Measurements from ENCODE around the gene RPL36.
"Not testable (repeated sequence)": the region's sequence is repeated elsewhere in the genome, so short reads cannot be mapped to it uniquely, and the experiment has no call there.

The RPL36 gene

DNA sequence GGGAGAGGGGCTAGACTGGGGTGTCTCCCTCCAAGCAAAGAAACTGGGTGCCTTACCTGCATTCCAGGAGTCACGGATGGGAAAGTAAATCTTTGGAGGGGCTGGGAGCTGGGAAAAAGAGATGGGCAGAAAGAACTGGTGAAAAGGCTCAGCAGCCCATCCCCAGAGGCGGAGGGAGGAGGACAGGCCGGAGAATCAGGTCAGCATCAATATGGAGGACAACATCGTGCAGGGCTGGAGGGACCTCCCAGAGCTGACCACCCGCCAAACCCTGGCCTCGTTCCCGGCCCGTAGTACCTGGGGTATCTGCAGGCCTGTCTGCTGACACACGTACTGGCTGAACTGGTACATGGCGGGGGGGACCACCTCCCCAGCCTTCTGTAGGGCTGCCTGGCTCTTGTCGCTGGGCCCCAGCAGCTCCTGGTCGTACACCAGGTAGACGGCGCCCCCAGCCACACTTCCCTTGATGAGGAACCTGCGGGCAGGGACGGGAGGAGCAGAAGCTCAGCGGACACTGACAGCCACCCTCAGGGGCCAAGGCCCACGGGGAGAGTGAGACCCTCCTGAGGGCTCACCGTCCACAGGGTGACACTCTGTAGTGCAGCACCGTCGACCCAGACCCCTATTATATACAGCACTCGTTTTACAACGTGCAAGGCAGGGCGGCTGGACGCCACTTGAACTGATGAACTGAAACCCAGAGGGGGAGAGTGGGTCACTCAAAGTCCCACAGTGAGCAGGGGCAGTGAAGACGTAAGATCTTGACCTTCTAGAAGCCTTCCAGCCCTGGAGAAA lies 10.6 kb upstream of the RPL36 start:
- H3K4me3 Mint-ChIP-seq: peak overlapping the region; percentile 79
- DNase-seq (ENCODE audit: low spot score in 2 of 2) (no peak), ATAC-seq (ENCODE audit: low read depth) (no peak)
- peaks cover 26% of the 10 kb centered on the region for H3K4me1 Mint-ChIP-seq
- H3K27ac Mint-ChIP-seq: peak overlapping the region; percentile 96
- H3K27me3 Mint-ChIP-seq: no peaks in the 10 kb centered on the region
- peaks cover 3% of the 10 kb centered on the region for H3K9me3 Mint-ChIP-seq
- H3K36me3 Mint-ChIP-seq: no peaks in the 10 kb centered on the region

- Mint-ChIP-seq H3K36me3 (no peaks in the 10 kb centered on the region), H3K9me3 (peaks cover 3% of the 10 kb centered on the region), H3K4me1 (peaks cover 26% of the 10 kb centered on the region), H3K27ac (peak overlapping the region; percentile 96), H3K4me3 (peak overlapping the region; percentile 79), H3K27me3 (no peaks in the 10 kb centered on the region)
- DNase-seq (ENCODE audit: low spot score in 2 of 2) (no peak), ATAC-seq (ENCODE audit: low read depth) (no peak)
Measured at GRCh38 chr19:5680084-5680436, 10.0 kb upstream of the RPL36 start.

DNA sequence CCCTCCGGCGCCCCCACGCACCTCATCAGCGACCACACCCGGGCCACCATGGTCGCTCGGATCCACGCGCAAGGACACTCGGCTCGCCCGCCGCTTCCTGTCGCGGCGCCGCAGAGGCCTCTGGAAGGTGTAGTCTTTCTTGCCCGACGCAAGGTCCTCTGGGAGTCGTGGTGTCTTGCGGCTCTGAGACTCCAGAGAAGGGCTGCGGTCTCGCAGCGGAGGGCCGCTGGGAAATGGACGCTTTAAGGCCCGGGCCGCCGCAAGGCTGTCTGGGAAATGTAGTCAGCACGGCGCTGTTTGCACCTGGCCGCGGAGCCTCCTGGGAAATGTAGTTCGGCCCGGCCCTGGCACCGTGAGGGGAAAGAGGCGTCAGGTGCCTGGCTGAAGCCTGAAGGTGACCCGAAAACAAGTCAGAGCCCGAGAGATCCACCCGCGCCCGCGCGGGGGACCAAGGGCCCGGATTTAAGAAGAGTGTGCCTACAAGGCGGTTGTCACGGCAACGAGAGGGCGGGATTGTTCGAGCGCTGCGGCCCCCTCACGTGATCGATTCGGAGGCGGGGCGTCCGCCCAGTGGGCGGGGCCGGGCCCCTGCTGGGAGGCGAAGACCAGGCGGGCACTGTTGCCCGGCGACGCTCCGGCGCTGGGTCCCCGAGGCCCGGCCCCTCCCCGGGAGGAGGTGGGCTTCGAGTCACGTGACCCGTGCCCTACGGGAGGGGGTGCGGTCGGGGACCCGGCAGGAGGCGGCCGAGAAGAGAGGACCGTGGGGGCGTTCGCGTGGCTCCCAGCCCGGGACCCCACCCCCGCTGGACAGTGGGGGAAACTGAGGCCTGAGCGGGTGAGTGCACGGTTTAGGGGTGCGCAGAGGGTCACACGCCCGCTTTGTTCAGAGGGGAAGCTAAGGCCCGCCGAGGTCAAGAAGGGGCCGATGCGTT lies 9.4 kb upstream of the RPL36 start, which contains the start of the genes HSD11B1L and MICOS13:
HSD11B1L (plus strand) TSS at position 591 of the 932 bp plus-strand sequence. CDS start 3,806 bp downstream, outside the sequence.
MICOS13 (minus strand) TSS at position 80 of the 932 bp plus-strand sequence; CDS start at position 50, 30 bp downstream.
- H3K27ac Mint-ChIP-seq: peak within 1 kb of the TSS; percentile 96
- ATAC-seq (ENCODE audit: low read depth) (peak; percentile 90), DNase-seq (ENCODE audit: low spot score in 2 of 2) (peak; percentile 97 to 99)
- no peaks in the 10 kb centered on the region for H3K27me3 Mint-ChIP-seq
- peaks cover 3% of the 10 kb centered on the region for H3K9me3 Mint-ChIP-seq
- no peaks in the 10 kb centered on the region for H3K36me3 Mint-ChIP-seq
- H3K4me1 Mint-ChIP-seq: peaks cover 26% of the 10 kb centered on the region
- peak within 1 kb of the TSS; percentile 87 for H3K4me3 Mint-ChIP-seq

DNA sequence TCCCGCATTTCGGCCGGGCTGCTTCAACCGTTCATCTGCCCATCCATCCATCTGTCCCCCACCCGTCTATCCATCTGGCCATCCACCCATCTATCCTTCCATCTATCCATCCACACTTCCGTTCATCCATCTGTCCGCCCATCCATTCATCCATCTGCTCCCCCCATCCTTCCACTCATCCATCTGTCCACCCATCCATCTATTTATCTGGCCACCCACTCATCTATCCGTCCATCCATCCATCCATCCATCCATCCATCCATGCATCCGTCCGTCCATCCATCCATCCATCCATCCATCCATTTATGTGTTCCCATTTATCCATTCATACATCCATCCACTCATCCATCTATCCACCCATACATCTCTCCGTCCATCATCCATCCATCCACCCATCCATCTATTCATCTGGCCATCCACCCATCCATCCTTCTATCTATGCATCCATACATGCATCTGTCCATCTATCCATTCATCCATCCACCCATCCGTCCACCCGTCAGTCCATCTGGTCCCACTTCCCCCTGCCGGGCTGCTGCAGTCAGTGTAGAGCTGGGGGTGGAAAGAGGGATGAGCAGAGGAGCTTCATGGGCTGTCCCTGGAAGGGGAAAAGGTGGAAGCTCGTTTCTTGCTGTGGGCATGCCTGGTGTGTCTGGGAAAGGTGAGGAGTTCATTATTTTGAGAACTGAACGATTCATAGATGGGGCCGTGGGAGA lies 8.5 kb upstream of the RPL36 start:
- H3K27me3 Mint-ChIP-seq: no peaks in the 10 kb centered on the region
- ATAC-seq (ENCODE audit: low read depth): no peak
- no peaks in the 10 kb centered on the region for H3K36me3 Mint-ChIP-seq
- DNase-seq (ENCODE audit: low spot score in 2 of 2): no peak
- peak overlapping the region; percentile 87 for H3K4me3 Mint-ChIP-seq
- H3K4me1 Mint-ChIP-seq: peaks cover 26% of the 10 kb centered on the region
- H3K9me3 Mint-ChIP-seq: peaks cover 3% of the 10 kb centered on the region
- peak overlapping the region; percentile 93 for H3K27ac Mint-ChIP-seq

- H3K4me1 Mint-ChIP-seq: peaks cover 28% of the 10 kb centered on the region
- no peaks in the 10 kb centered on the region for H3K27me3 Mint-ChIP-seq
- ATAC-seq (ENCODE audit: low read depth) (no peak), DNase-seq (ENCODE audit: low spot score in 2 of 2) (no peak)
- H3K36me3 Mint-ChIP-seq: no peaks in the 10 kb centered on the region
- peaks cover 3% of the 10 kb centered on the region for H3K9me3 Mint-ChIP-seq
- H3K27ac Mint-ChIP-seq: no peak overlapping the region
- peak overlapping the region; percentile 87 for H3K4me3 Mint-ChIP-seq
Measured at GRCh38 chr19:5682107-5682482, 8.0 kb upstream of the RPL36 start.

GRCh38 chr19:5683177-5683886 lies 6.8 kb upstream of the RPL36 start:
- Mint-ChIP-seq H3K4me3 (no peak overlapping the region), H3K9me3 (peaks cover 3% of the 10 kb centered on the region), H3K27ac (no peak overlapping the region), H3K36me3 (no peaks in the 10 kb centered on the region), H3K27me3 (no peaks in the 10 kb centered on the region), H3K4me1 (peaks cover 28% of the 10 kb centered on the region)
- DNase-seq (ENCODE audit: low spot score in 2 of 2) (no peak), ATAC-seq (ENCODE audit: low read depth) (no peak)

DNA sequence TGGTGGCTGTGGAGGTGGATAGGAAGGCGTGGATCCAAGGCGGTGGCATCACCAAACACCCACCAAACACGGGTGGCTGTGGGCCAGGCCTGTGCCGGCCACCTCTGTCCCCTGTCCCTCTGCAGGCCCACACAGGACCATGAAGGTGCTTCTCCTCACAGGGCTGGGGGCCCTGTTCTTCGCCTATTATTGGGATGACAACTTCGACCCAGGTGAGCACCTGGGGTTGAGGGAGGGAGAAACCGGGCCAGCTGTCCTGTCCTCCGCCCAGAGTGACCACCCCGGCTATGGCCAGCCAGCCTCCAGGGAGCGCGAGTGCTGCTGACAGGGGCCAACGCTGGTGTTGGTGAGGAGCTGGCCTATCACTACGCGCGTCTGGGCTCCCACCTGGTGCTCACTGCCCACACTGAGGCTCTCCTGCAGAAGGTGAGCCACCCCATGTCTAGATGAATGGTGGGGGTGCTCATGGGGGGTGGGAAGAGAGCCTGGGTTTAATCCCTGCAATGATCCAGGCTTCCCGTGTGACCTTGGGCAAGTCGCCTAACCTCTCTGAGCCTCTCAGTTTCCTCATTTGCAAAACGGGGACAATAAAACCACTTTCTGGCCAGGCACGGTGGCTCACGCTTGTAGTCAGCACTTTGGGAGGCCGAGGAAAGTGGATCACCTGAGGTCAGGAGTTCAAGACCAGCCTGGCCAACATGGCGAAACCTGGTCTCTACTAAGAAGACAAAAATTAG lies 5.2 kb upstream of the RPL36 start:
- H3K9me3 Mint-ChIP-seq: peaks cover 3% of the 10 kb centered on the region
- no peak for DNase-seq (ENCODE audit: low spot score in 2 of 2)
- H3K36me3 Mint-ChIP-seq: no peaks in the 10 kb centered on the region
- ATAC-seq (ENCODE audit: low read depth): no peak
- H3K4me3 Mint-ChIP-seq: no peak overlapping the region
- peaks cover 23% of the 10 kb centered on the region for H3K4me1 Mint-ChIP-seq
- no peak overlapping the region for H3K27ac Mint-ChIP-seq
- H3K27me3 Mint-ChIP-seq: no peaks in the 10 kb centered on the region

DNA sequence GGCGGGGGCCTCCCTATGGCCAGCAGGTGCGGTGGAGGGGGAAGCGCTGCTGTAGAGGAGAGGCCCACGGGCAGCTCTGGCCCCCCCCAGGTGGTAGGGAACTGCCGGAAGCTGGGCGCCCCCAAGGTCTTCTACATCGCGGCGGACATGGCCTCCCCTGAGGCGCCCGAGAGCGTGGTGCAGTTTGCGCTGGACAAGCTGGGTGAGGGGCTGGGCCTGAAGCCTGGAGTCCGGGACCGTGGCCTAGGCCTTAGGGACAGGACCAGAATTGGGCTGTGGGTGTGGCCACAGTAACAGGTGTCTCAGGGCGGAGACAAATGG lies 3.8 kb upstream of the RPL36 start:
- ATAC-seq (ENCODE audit: low read depth) (no peak), DNase-seq (ENCODE audit: low spot score in 2 of 2) (no peak)
- Mint-ChIP-seq H3K36me3 (peaks cover 4% of the 10 kb centered on the region), H3K27ac (peak overlapping the region; percentile 83), H3K4me3 (peak overlapping the region; percentile 84), H3K4me1 (peaks cover 30% of the 10 kb centered on the region), H3K9me3 (peaks cover 3% of the 10 kb centered on the region), H3K27me3 (no peaks in the 10 kb centered on the region)

DNA sequence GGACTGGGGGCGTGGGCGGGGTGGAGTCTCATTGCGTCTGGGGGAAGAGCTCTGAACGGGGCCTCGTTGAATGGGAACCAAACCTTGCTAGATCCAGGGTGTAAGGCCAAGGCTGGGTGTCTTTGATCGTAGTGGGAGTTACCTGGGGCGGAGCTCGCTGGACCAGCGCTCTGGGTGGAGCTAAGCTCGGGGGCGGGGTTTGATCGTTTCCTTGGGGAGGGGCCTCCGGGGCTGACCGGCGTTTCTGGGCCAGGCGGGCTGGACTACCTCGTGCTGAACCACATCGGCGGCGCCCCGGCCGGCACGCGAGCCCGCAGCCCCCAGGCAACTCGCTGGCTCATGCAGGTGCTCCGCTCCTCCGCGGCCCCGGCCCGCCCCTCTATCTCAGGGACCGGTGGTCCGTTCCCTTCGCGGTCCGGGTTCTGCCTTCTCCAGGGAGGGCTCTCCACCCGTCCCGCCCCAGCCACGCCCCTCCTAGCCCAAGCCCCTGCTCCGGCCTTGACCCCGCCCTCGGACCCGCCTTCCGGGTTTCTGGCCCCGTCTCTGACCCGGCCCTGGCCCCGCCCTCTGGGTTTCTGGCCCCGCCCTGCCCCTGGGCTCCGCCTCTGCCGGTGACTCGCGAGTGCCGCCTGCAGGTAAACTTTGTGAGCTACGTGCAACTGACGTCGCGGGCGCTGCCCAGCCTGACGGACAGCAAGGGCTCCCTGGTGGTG lies 3.3 kb upstream of the RPL36 start:
- Mint-ChIP-seq H3K9me3 (no peaks in the 10 kb centered on the region), H3K36me3 (peaks cover 4% of the 10 kb centered on the region), H3K27me3 (no peaks in the 10 kb centered on the region), H3K27ac (peak overlapping the region; percentile 83), H3K4me3 (peak overlapping the region; percentile 84), H3K4me1 (peaks cover 25% of the 10 kb centered on the region)
- ATAC-seq (ENCODE audit: low read depth): peak; percentile 71
- DNase-seq (ENCODE audit: low spot score in 2 of 2): peak; percentile 95 to 99

- peaks cover 4% of the 10 kb centered on the region for H3K36me3 Mint-ChIP-seq
- H3K27me3 Mint-ChIP-seq: no peaks in the 10 kb centered on the region
- no peak for DNase-seq (ENCODE audit: low spot score in 2 of 2)
- H3K9me3 Mint-ChIP-seq: no peaks in the 10 kb centered on the region
- peaks cover 23% of the 10 kb centered on the region for H3K4me1 Mint-ChIP-seq
- peak overlapping the region; percentile 84 for H3K4me3 Mint-ChIP-seq
- ATAC-seq (ENCODE audit: low read depth): no peak
- peak overlapping the region; percentile 83 for H3K27ac Mint-ChIP-seq
Measured at GRCh38 chr19:5687360-5688198, 2.5 kb upstream of the RPL36 start.

- Mint-ChIP-seq H3K4me3 (peak overlapping the region; percentile 75), H3K4me1 (peaks cover 30% of the 10 kb centered on the region)
- not testable (repeated sequence) for H3K27ac Mint-ChIP-seq
Measured at GRCh38 chr19:5688262-5688881, 1.7 kb upstream of the RPL36 start.

More at GRCh38 chr19:5688262-5688881, 1.7 kb upstream of the RPL36 start:
- DNase-seq (ENCODE audit: low spot score in 2 of 2); H3K9me3 Mint-ChIP-seq; ATAC-seq (ENCODE audit: low read depth); H3K27me3 Mint-ChIP-seq; H3K36me3 Mint-ChIP-seq: not testable (repeated sequence)

Data from memory B cell (primary cell).